Thoracic aorta (tissue), 2 donors: ENCODE measurements around the gene MAP4. TPM values are rescaled to one million over a fixed set of nuclear protein-coding genes. Genes with fewer than 3 reads are reported as not detected.

Experiments used
- ATAC-seq: fragments of 150-250 bp; one replicate; pipeline ENCODE4 v1.8.0; 2017; ENCODE audit warnings: low read depth; ENCODE audit not compliant: insufficient number of reproducible peaks, low FRiP score
- DNase-seq: peaks from one replicate; pipeline ENCODE4 v3.0.0-alpha.2; 2020; ENCODE audit warnings: low spot score
- H3K27ac ChIP-seq, 2 donors: fragments of 200-600 bp; sonication (generic); 1 replicate in 1 of 2; 2 replicates in 1 of 2; pipeline ENCODE4 v1.5.1; 2016; ENCODE audit warnings: mild to moderate bottlenecking in 2 of 2, moderate library complexity in 2 of 2
- H3K27me3 ChIP-seq: fragments of 200-600 bp; sonication (generic); replicated peaks from 2 replicates; pipeline ENCODE4 v1.6.0; 2016; ENCODE audit warnings: mild to moderate bottlenecking; ENCODE audit not compliant: insufficient read depth
- H3K36me3 ChIP-seq: fragments of 200-600 bp; sonication (generic); one replicate; pipeline ENCODE4 v1.5.1; 2016
- H3K4me1 ChIP-seq, 2 donors: fragments of 200-600 bp; sonication (generic); 1 replicate in 1 of 2; 2 replicates in 1 of 2; pipeline versions ENCODE4 v1.5.1 to v1.6.0; 2016; ENCODE audit warnings: low read depth in 2 of 2, mild to moderate bottlenecking in 1 of 2; ENCODE audit not compliant: control insufficient read depth in 1 of 2
- H3K4me3 ChIP-seq: fragments of 200-600 bp; sonication (generic); 2 replicates; pipeline ENCODE4 v1.5.1; 2016; ENCODE audit warnings: mild to moderate bottlenecking
- H3K9me3 ChIP-seq: fragments of 200-600 bp; sonication (generic); 2 replicates; pipeline ENCODE4 v1.5.1; 2016
- total RNA-seq, 2 donors: library from RNA; depleted of rRNA; stranded (reverse); fragments of >200 nt; gene quantifications; one replicate each; pipeline versions ENCODE4 v1.1.0 to v1.2.3, GENCODE V29; 2016
- TF ChIP-seq, protein P1 (sequence below): fragments of 200-600 bp; sonication (generic); IDR thresholded peaks from one replicate; pipeline ENCODE4 v1.5.1; 2019; ENCODE audit warnings: antibody characterized with exemption

Gene MAP4
- total RNA-seq, 2 donors from 2014 or later: 252 to 264 TPM

DNA sequence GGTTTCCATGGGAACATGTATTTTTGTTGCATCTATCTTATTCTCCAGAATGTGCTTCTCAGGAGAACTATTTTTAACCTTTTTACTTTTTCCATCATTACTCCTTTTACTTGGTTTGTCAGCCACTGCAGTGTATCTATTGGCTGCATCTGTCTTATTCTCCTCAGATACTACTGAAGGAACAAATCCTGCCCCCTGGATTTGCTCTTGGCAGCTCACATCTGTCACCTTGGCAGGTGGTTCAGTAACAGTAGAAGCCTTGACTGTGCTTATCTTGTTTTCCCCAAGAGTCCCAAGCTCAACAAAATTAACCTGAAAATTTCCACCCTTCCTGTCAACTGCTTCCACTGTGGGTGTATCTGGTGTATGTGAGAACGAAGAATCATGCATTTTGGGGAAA, 106.0 kb downstream of the MAP4 start:
- Histone ChIP-seq H3K27ac (no peak overlapping the region), H3K4me3 (no peak overlapping the region), H3K4me1 (peaks cover 3 to 17% of the 10 kb centered on the region in 2 donors), H3K36me3 (peaks cover 17% of the 10 kb centered on the region), H3K27me3 (no peaks in the 10 kb centered on the region), H3K9me3 (no peaks in the 10 kb centered on the region)
- TF ChIP-seq, protein P1, sequence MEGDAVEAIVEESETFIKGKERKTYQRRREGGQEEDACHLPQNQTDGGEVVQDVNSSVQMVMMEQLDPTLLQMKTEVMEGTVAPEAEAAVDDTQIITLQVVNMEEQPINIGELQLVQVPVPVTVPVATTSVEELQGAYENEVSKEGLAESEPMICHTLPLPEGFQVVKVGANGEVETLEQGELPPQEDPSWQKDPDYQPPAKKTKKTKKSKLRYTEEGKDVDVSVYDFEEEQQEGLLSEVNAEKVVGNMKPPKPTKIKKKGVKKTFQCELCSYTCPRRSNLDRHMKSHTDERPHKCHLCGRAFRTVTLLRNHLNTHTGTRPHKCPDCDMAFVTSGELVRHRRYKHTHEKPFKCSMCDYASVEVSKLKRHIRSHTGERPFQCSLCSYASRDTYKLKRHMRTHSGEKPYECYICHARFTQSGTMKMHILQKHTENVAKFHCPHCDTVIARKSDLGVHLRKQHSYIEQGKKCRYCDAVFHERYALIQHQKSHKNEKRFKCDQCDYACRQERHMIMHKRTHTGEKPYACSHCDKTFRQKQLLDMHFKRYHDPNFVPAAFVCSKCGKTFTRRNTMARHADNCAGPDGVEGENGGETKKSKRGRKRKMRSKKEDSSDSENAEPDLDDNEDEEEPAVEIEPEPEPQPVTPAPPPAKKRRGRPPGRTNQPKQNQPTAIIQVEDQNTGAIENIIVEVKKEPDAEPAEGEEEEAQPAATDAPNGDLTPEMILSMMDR: no peak
- ATAC-seq (no peak), DNase-seq (no peak)

DNA sequence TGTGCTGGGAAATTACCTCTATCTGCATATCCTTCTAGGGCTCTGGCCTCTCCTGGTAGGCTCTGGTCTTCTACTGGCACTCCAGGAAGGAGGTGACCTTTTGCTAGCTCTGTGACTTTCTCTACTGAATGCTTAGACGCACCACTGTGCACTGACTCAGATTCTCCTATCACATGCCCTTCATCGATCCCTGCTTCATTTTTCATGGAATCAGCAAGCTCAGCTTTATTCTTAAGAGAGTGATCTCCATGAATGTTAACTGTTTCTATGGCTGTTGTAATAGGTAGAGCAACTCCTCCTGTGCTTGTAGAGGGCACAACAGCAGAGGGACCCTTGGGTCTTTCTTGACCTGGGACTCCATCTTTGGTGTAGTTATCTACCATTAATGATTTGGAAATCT, 106.6 kb downstream of the MAP4 start:
- DNase-seq (no peak), ATAC-seq (no peak)
- Histone ChIP-seq H3K4me3 (no peak overlapping the region), H3K9me3 (no peaks in the 10 kb centered on the region), H3K27me3 (no peaks in the 10 kb centered on the region), H3K27ac (no peak overlapping the region), H3K36me3 (peaks cover 10% of the 10 kb centered on the region), H3K4me1 (peaks cover 3 to 17% of the 10 kb centered on the region in 2 donors)
- TF ChIP-seq, protein P1: no peak

DNA sequence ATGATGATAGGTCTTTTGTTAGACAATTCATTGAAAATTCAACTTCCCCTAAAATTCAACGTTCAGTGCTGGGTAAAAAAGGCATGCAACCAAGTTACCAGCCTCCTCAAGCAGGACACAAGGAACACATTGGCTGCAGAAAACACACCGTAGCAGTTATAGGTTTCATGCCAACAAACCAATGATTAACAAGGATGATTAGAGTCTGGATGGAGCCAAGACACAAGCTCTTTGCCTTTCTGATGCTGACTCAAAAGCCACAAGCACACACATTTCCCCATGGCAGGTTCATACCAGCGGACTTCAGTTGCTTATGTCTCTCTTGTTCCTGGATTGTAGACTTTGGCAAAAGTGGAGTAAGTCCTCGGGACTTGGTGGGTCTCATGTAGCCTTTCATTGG, 107.5 kb downstream of the MAP4 start:
- TF ChIP-seq, protein P1: no peak
- ATAC-seq: no peak
- no peak overlapping the region for H3K4me3 ChIP-seq
- no peaks in the 10 kb centered on the region for H3K27me3 ChIP-seq
- peaks cover 3 to 17% of the 10 kb centered on the region in 2 donors for H3K4me1 ChIP-seq
- H3K27ac ChIP-seq: no peak overlapping the region
- DNase-seq: no peak
- H3K36me3 ChIP-seq: peaks cover 9% of the 10 kb centered on the region
- no peaks in the 10 kb centered on the region for H3K9me3 ChIP-seq

DNA sequence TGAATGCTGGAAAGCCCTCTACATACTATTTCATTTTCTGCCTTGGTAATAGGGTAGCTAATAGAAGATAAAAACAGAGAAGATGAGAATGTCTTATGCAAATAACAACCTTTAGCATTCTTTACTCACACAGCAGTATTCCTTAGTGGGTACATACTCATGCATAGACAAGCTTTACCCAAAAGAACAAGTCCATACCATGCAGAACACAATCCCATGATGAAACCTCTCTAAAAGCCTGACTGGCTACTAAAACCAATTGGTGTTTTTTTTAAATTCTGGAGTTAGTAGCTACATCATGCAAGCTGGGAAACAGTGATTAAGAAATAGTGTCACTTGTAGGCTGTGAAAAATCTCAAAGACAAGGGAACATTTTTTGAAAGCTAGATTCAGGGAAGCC, 108.4 kb downstream of the MAP4 start:
- no peak for ATAC-seq
- DNase-seq: no peak
- TF ChIP-seq, protein P1: no peak
- no peaks in the 10 kb centered on the region for H3K9me3 ChIP-seq
- H3K27ac ChIP-seq: no peak overlapping the region
- no peak overlapping the region for H3K4me3 ChIP-seq
- peaks cover 3 to 21% of the 10 kb centered on the region in 2 donors for H3K4me1 ChIP-seq
- H3K27me3 ChIP-seq: no peaks in the 10 kb centered on the region
- H3K36me3 ChIP-seq: peaks cover 9% of the 10 kb centered on the region

DNA sequence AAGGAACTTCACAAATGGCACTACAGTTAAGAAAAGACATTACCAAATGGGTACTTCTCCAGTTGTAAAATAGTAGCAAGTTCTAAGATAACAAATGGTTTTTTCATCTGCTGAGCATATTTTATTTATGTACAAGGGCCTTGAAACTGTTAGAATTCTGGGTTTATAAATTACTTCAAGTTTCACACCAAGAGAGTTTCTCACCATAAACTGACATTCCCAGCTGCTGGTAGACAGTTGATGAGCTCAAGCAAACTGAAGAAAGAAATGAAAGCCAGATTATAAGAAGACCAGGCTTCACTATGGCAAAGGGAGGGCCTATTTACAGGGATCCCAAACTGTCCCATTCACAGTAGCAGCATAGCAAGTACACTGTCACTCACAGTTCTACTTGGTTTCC, 113.5 kb downstream of the MAP4 start:
- DNase-seq (no peak), ATAC-seq (no peak)
- no peaks in the 10 kb centered on the region for H3K9me3 ChIP-seq
- H3K27ac ChIP-seq: peak overlapping the region in 1 of 2 donors; percentile 51
- H3K4me1 ChIP-seq: peaks cover 0 to 45% of the 10 kb centered on the region in 2 donors
- no peaks in the 10 kb centered on the region for H3K27me3 ChIP-seq
- H3K4me3 ChIP-seq: no peak overlapping the region
- H3K36me3 ChIP-seq: peaks cover 5% of the 10 kb centered on the region
- TF ChIP-seq, protein P1: no peak
